ENCODE results near the gene EML4.

DNA sequence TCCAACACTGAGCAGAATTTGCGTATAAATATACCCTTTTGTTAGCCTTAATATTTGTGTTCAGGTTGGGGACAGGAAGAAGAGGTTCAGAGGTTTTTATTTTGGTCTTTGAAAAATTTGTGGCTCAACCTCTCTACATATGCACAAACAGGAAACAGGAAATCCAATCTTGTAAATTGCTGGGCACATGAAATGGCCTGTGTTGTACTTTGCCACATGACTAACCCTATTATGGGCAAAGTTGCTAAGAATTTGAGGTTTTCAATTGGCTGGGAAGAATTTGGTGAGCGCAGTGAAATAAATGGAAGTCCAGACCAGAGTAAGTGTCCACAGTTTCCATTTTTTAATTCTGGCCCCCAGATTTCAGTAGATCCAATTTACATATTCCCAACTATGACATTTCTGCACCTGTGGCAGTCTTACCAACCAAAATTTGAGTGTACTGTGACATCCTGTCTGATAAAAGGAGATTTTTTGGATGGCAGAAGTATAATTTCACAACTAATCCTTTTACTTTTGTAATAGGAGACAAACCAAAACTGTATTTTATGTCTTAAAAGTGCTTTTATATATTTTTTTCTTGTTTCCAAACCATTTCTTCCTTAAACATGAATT, 128.3 kb downstream of the EML4 start:
- TF ChIP-seq, protein P1, sequence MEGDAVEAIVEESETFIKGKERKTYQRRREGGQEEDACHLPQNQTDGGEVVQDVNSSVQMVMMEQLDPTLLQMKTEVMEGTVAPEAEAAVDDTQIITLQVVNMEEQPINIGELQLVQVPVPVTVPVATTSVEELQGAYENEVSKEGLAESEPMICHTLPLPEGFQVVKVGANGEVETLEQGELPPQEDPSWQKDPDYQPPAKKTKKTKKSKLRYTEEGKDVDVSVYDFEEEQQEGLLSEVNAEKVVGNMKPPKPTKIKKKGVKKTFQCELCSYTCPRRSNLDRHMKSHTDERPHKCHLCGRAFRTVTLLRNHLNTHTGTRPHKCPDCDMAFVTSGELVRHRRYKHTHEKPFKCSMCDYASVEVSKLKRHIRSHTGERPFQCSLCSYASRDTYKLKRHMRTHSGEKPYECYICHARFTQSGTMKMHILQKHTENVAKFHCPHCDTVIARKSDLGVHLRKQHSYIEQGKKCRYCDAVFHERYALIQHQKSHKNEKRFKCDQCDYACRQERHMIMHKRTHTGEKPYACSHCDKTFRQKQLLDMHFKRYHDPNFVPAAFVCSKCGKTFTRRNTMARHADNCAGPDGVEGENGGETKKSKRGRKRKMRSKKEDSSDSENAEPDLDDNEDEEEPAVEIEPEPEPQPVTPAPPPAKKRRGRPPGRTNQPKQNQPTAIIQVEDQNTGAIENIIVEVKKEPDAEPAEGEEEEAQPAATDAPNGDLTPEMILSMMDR (IDR thresholded peaks at IDR 0.05), result no peak
- TF ChIP-seq, protein P2, sequence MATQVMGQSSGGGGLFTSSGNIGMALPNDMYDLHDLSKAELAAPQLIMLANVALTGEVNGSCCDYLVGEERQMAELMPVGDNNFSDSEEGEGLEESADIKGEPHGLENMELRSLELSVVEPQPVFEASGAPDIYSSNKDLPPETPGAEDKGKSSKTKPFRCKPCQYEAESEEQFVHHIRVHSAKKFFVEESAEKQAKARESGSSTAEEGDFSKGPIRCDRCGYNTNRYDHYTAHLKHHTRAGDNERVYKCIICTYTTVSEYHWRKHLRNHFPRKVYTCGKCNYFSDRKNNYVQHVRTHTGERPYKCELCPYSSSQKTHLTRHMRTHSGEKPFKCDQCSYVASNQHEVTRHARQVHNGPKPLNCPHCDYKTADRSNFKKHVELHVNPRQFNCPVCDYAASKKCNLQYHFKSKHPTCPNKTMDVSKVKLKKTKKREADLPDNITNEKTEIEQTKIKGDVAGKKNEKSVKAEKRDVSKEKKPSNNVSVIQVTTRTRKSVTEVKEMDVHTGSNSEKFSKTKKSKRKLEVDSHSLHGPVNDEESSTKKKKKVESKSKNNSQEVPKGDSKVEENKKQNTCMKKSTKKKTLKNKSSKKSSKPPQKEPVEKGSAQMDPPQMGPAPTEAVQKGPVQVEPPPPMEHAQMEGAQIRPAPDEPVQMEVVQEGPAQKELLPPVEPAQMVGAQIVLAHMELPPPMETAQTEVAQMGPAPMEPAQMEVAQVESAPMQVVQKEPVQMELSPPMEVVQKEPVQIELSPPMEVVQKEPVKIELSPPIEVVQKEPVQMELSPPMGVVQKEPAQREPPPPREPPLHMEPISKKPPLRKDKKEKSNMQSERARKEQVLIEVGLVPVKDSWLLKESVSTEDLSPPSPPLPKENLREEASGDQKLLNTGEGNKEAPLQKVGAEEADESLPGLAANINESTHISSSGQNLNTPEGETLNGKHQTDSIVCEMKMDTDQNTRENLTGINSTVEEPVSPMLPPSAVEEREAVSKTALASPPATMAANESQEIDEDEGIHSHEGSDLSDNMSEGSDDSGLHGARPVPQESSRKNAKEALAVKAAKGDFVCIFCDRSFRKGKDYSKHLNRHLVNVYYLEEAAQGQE (IDR thresholded peaks at IDR 0.05; ENCODE audit: insufficient read depth in 1 of 2, low read depth in 2 of 2, low read length in 1 of 2), result no peak
- TF ChIP-seq POLR2AphosphoS5 (IDR thresholded peaks at IDR 0.05; ENCODE audit: low read depth, low read length), result no peak

Measured in Panc1 (cell line).